ENCODE results near the gene CAPN2. TPM values are rescaled to one million over a fixed set of nuclear protein-coding genes. Genes with fewer than 3 reads are reported as not detected.

Gene CAPN2
- 102 and 132 TPM in 2 replicates for total RNA-seq

GRCh38 chr1:223712194-223712849 is at the start of gene CAPN2:
Gene CAPN2, plus strand, starts transcription at chr1:223712539. Its CDS starts 102 bp downstream, at chr1:223712641.

GRCh38 chr1:223665592-223666312 is 46.6 kb upstream of the CAPN2 start, which contains the start of gene CAPN8:
Gene CAPN8, minus strand, starts transcription at chr1:223665701. Its CDS starts 55 bp downstream, at chr1:223665646.

Other genes with a start within 250 kb of the CAPN2 start
- gene CAPN8, start 46.8 kb upstream of the CAPN2 start, total RNA-seq = not detected in 2 replicates
- 12.1 and 17.9 TPM in 2 replicates for gene TP53BP2, start 133.4 kb downstream of the CAPN2 start, total RNA-seq